A673 (cell line): ENCODE measurements around the gene ZFP62. TPM values are rescaled to one million over a fixed set of nuclear protein-coding genes. Genes with fewer than 3 reads are reported as not detected.
A peak's percentile ranks its signal among the peaks of the same experiment; 100 is the strongest.

Experiments used
- BruUV-seq: library from RNA; stranded (reverse); fragments of 400-500 nt; replicated peaks from 2 replicates; lab custom pipeline; 2021; lab: Mats Ljungman, UMichigan
- CTCF ChIA-PET: fragments of 300-600 bp; sonication (Branson Sonifier 250); formaldehyde crosslinking; loops from one replicate; lab custom pipeline; 2022; ENCODE audit warnings: antibody characterized with exemption; lab: Charles Lee
- POLR2A ChIA-PET: fragments of 300-600 bp; sonication (Branson Sonifier 250); formaldehyde crosslinking; loops from one replicate; lab custom pipeline; 2022; ENCODE audit warnings: antibody characterized with exemption; ENCODE audit not compliant: low non-redundant PET; lab: Charles Lee
- DNase-seq: peaks from one replicate; pipeline ENCODE4 v3.0.0-alpha.2; 2015; ENCODE audit warnings: low spot score
- H3K27ac ChIP-seq: fragments of 200-600 bp; sonication (generic); 2 replicates; pipeline ENCODE4 v1.5.1; 2016; ENCODE audit warnings: mixed run types, low read depth, mild to moderate bottlenecking, mixed read lengths, antibody characterized with exemption, low read length; ENCODE audit not compliant: poor library complexity, severe bottlenecking
- H3K27me3 ChIP-seq: fragments of 200-600 bp; sonication (generic); replicated peaks from 2 replicates; pipeline ENCODE4 v1.6.1; 2017; ENCODE audit warnings: mixed run types, low read depth, mild to moderate bottlenecking, mixed read lengths, antibody characterized with exemption, low read length; ENCODE audit not compliant: insufficient read depth, poor library complexity
- H3K36me3 ChIP-seq: fragments of 200-600 bp; sonication (generic); 2 replicates; pipeline ENCODE4 v1.6.1; 2016; ENCODE audit warnings: mixed run types, mild to moderate bottlenecking, mixed read lengths, antibody characterized with exemption, low read length; ENCODE audit not compliant: insufficient read depth, poor library complexity, severe bottlenecking
- H3K4me1 ChIP-seq: fragments of 200-600 bp; sonication (generic); 2 replicates; pipeline ENCODE4 v1.6.1; 2017; ENCODE audit warnings: mixed run types, mild to moderate bottlenecking, mixed read lengths, antibody characterized with exemption, low read length; ENCODE audit not compliant: insufficient read depth, poor library complexity, severe bottlenecking
- H3K4me3 ChIP-seq: fragments of 200-600 bp; sonication (generic); 2 replicates; pipeline ENCODE4 v1.5.1; 2016; ENCODE audit warnings: low read depth, mixed run types, mild to moderate bottlenecking, mixed read lengths, low read length; ENCODE audit not compliant: poor library complexity, severe bottlenecking
- H3K9me3 ChIP-seq: fragments of 200-600 bp; sonication (generic); 2 replicates; pipeline ENCODE4 v1.6.1; 2016; ENCODE audit warnings: mixed run types, low read depth, mild to moderate bottlenecking, mixed read lengths, antibody characterized with exemption, low read length; ENCODE audit not compliant: poor library complexity, severe bottlenecking
- EZH2 ChIP-seq: fragments of 200-600 bp; sonication (generic); IDR thresholded peaks from 2 replicates; pipeline ENCODE4 v1.6.1; 2017; ENCODE audit warnings: borderline replicate concordance, low read depth, mild to moderate bottlenecking, mixed read lengths, antibody characterized with exemption, low read length; ENCODE audit not compliant: poor library complexity, severe bottlenecking
- intact Hi-C: fragments of 100-400 bp; cut with micrococcal nuclease; formaldehyde crosslinking; loops from one replicate; pipeline ENCODE4 v1.10.0; 2022; ENCODE audit not compliant: unreplicated experiment
- total RNA-seq: library from RNA; stranded (reverse); gene quantifications from 2 replicates; pipeline ENCODE4 v1.2.3, GENCODE V29; 2021
- TF ChIP-seq, protein P1 (sequence below): fragments of 300-800, 200-600 bp; sonication (generic); conservative IDR thresholded peaks from 2 replicates; pipeline ENCODE4 v1.5.1; 2017; ENCODE audit warnings: low read depth, mild to moderate bottlenecking, antibody characterized with exemption, low read length, moderate library complexity, mixed read lengths

Gene ZFP62
- total RNA-seq, 1 experiment from 2014 or later = 28.7 TPM

DNA sequence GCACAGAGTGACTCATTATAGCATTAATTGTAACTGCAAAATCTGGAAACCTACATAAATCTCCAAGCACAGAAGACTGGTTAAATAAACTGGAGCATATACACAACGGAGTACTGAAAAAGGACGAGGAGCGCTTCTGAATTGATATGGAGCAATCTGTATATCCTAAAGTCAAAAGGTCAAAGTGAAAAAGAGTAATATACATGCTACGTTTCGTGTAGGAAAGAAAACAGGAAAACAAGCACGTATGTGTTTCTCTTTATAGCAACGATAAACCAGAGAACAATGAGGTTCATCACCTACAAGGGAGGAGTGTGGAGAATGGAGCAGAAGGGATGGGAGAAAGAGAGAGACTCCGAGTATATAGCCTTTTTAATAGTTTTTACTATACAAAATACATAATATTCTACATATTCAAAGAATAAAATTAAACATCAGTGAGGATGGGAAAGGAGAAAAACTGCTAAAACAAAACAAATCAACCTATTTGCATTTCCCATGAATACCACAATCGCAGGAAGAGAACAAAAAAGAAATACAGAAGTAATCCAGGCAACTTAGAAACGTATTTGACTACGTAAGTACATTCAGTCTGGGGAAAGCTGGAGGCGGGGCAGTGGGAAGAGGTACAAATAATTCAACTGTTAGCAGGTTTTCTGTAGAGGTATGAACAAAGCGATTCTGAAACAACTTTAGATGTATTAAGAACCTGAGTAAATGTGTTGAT, 7.8 kb downstream of the ZFP62 start:
- Histone ChIP-seq H3K4me3 (no peak overlapping the region), H3K27me3 (no peaks in the 10 kb centered on the region), H3K4me1 (no peaks in the 10 kb centered on the region), H3K27ac (no peak overlapping the region), H3K36me3 (peaks cover 70% of the 10 kb centered on the region), H3K9me3 (peaks cover 49% of the 10 kb centered on the region)
- CTCF ChIA-PET = no interaction called here
- POLR2A ChIA-PET = no interaction called here
- TF ChIP-seq, protein P1, sequence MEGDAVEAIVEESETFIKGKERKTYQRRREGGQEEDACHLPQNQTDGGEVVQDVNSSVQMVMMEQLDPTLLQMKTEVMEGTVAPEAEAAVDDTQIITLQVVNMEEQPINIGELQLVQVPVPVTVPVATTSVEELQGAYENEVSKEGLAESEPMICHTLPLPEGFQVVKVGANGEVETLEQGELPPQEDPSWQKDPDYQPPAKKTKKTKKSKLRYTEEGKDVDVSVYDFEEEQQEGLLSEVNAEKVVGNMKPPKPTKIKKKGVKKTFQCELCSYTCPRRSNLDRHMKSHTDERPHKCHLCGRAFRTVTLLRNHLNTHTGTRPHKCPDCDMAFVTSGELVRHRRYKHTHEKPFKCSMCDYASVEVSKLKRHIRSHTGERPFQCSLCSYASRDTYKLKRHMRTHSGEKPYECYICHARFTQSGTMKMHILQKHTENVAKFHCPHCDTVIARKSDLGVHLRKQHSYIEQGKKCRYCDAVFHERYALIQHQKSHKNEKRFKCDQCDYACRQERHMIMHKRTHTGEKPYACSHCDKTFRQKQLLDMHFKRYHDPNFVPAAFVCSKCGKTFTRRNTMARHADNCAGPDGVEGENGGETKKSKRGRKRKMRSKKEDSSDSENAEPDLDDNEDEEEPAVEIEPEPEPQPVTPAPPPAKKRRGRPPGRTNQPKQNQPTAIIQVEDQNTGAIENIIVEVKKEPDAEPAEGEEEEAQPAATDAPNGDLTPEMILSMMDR = no peak
- TF ChIP-seq EZH2 = no peak
- intact Hi-C loops = no loop called here
- DNase-seq = no peak
- BruUV-seq = no TSS peak

DNA sequence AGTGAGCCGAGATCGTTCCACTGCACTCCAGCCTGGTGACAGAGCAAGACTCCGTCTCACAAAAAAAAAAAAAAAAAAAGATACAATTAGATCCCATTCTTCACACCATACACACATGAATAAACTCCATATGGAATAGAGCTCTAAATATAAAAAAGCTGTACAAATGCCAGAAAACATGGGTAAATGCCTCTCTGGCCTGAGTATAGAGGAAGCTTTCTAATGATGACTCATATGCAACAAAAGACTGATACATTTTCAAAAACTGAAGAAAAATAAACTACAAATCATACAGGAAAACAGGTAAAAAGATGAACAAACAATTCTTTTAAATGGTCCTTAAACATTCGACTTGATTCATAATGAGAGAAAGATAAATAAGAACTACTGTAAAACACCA, 8.6 kb downstream of the ZFP62 start:
- BruUV-seq = no TSS peak
- CTCF ChIA-PET = no interaction called here
- TF ChIP-seq, protein P1 = no peak
- peaks cover 57% of the 10 kb centered on the region for H3K9me3 ChIP-seq
- no peaks in the 10 kb centered on the region for H3K27me3 ChIP-seq
- no peak overlapping the region for H3K27ac ChIP-seq
- no peak overlapping the region for H3K4me3 ChIP-seq
- no peak for DNase-seq
- POLR2A ChIA-PET = no interaction called here
- intact Hi-C loops = no loop called here
- H3K4me1 ChIP-seq = no peaks in the 10 kb centered on the region
- peaks cover 74% of the 10 kb centered on the region for H3K36me3 ChIP-seq

DNA sequence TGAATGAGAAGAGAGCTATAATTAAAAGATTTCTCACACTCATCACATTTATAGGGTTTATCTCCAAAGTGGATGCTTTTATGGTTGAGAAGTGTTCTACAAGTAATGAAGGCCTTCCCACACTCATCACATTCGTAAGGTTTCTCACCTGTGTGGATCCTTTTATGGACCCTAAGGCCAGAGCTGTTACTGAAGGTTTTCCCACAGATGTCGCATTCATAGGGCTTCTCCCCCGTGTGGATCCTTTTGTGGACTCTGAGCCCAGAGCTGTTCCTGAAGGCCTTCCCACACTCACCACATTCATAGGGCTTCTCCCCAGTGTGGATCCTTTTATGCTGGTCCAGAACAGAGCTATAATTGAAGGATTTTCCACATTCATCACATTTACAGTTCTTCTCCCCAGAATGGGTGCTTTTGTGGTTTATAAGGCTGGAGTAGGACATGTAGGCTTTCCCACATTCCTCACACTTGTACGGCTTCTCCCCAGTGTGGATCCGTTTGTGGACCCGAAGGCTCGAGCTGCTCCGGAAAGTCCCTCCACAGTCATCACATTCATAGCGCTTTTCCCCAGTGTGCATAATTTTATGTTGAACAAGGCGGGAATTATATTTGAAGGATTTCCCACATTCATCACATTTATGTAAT, 10.5 kb downstream of the ZFP62 start:
- H3K4me1 ChIP-seq = no peaks in the 10 kb centered on the region
- no peak for DNase-seq
- CTCF ChIA-PET = no interaction called here
- TF ChIP-seq, protein P1 = no peak
- TF ChIP-seq EZH2 = no peak
- TSS peak; percentile 7 for BruUV-seq
- H3K9me3 ChIP-seq = peaks cover 75% of the 10 kb centered on the region
- no peaks in the 10 kb centered on the region for H3K27me3 ChIP-seq
- intact Hi-C loops = no loop called here
- peaks cover 68% of the 10 kb centered on the region for H3K36me3 ChIP-seq
- H3K27ac ChIP-seq = no peak overlapping the region
- POLR2A ChIA-PET = no interaction called here
- H3K4me3 ChIP-seq = no peak overlapping the region
